Left renal cortex interstitium (tissue), 4 donors: ENCODE results near the gene FHIT. TPM values are rescaled to one million over a fixed set of nuclear protein-coding genes. Genes with fewer than 3 reads are reported as not detected.
"Not testable (repeated sequence)": the region's sequence is repeated elsewhere in the genome, so short reads cannot be mapped to it uniquely, and the experiment has no call there.

Source experiments
- DNase-seq, 4 donors: peaks; one replicate each; pipeline ENCODE4 v3.0.0-alpha.2; 2013; ENCODE audit warnings: low read depth in 4 of 4, low spot score in 2 of 4, missing footprints in 1 of 4
- polyA plus RNA-seq, 4 donors: library from polyadenylated mRNA; unstranded; fragments of 120-200 nt; gene quantifications; one replicate each; pipeline ENCODE4 v1.2.1, GENCODE V29; 2013; ENCODE audit not compliant: insufficient read length in 4 of 4

The FHIT gene
- polyA plus RNA-seq, 4 donors: 23.4 to 29.9 (median 26.0) TPM

DNA sequence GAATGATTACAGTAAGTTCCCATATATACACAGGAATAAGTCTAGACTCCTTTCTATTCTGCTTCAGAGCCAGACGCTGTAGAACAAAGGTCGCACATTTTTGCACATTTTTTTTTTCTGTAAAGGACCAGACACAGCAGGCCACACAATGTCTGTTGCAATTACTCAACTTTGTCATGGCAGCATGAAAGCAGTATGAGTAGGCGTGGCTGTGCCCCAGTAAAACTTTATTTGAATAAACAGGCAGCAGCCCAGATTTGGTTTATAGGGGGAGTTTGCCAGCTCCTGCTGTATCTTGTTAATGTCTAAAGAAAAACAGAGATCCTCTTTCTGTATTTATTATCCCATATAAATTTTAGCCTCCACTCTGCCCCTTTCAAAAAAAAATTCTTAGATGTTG lies 708.3 kb downstream of the FHIT start:
- peak in 2 of 4 donors; percentile 24 to 26 for DNase-seq

DNA sequence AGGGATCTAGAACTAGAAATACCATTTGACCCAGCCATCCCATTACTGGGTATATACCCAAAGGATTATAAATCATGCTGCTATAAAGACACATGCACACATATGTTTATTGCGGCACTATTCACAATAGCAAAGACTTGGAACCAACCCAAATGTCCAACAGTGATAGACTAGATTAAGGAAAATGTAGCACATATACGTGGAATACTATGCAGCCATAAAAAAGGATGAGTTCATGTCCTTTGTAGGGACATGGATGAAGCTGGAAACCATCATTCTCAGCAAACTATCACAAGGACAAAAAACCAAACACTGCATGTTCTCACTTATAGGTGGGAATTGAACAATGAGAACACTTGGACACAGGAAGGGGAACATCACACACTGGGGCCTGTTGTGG lies 711.9 kb downstream of the FHIT start:
- DNase-seq: not testable (repeated sequence)

DNA sequence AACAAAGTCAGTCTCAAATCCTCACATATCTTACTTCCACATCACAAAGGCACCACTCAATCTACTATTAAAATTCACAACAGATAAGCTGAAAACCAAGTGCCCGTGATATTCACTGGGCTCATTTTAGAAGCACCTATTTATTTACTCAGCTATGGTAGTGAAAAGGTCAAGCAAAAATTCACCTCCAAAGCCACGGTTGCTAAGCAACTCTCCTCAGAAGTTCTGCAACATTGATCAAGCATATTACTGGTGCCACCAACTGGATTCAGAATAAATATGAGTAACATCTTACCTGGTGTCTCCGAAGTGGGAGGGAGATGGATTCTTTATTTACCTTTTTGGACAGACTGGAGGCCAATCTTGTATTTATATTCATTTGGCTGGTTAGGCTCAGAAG lies 714.8 kb downstream of the FHIT start:
- DNase-seq: peak in 2 of 4 donors; percentile 19 to 41

DNA sequence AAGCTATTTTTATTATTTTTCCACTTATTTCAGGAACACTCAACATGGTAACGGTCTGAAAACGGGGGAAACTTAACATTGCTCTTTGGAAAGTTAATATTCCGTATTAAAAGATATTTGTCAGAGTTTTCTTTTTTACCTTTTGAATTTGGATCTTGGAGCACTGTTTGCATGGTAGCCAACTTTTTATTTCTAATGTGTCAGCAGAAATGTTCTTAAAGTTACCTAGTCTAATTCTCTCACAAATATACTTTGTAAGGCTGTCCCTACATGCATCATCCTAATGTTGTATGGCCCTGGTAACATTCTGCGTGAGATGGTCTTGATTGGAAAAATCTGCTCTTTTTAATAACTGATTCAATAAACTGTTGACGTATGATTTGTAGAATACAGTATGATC lies 719.5 kb downstream of the FHIT start:
- no peak for DNase-seq

DNA sequence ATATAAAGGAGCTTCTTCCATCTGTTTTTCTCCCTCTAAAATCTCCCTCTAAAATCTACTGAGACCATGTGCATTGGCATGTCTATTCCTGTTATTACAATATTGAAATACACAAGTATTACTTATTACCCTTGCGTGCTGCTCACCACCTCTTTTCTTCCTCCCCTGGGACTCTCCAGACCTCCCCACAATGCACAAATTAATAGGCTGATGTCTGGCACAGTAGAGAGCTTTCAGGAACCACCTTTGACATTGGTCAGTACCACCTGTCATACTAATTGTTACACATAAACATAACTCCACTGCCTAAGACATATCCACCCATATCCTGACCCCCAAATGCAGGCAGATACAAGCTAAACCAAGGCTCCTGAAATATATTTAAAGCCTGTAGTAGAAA lies 722.6 kb downstream of the FHIT start:
- no peak for DNase-seq

DNA sequence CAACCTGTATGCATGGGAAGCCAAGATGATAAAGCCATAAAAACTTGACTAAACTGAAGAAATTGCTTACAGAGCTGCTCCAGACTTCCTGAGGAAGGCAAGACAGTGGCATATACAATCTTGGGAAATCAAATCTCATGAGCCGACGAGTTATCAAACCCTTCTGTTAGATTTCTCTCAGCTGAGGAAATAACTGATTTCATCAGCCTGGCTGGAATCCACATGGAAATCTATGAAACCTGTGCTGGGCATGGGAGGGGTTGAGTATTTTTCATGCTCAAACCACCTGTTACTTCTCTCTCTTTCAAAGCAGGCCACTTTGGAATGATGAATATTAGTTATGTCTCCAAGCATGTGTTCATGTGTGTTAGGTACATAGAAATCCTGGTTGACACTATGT lies 727.7 kb downstream of the FHIT start:
- DNase-seq: no peak

DNA sequence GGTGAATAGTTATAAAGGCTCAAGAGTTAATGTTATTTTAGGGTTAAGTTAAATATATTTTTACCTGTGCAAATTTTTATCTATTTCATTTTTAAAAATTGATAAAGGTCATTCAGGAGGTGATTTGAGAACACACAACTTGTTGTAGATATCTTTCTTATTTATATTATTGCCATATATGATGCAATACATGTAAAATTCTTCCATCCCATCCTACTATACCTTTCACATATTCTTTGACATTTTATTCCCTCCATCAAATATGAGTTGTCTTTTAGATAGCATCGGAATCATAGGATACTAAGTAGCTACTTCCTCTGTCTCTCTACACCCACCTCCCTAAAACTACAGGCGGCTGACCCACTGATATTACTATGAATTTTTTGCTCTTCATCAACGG lies 734.1 kb downstream of the FHIT start:
- DNase-seq: no peak

DNA sequence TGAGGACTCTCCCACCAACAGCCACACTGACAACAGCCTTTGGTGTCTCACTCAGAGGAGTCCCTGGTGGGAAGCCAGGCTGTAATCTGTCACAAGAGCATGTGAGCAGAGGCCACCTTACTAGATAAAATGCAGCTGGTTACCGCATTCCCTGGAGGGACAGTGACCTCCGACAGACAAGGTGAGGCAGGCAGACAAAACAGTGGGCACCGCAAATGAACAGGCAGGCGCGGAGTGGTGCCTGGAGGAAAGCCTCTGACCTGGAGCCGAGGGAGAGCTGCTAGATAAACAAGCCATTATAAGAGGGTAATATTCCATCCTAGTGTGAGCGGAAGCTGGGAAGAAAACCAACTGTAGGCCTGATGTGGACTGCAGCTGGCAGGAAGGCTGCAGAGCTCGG lies 736.4 kb downstream of the FHIT start:
- DNase-seq: no peak

DNA sequence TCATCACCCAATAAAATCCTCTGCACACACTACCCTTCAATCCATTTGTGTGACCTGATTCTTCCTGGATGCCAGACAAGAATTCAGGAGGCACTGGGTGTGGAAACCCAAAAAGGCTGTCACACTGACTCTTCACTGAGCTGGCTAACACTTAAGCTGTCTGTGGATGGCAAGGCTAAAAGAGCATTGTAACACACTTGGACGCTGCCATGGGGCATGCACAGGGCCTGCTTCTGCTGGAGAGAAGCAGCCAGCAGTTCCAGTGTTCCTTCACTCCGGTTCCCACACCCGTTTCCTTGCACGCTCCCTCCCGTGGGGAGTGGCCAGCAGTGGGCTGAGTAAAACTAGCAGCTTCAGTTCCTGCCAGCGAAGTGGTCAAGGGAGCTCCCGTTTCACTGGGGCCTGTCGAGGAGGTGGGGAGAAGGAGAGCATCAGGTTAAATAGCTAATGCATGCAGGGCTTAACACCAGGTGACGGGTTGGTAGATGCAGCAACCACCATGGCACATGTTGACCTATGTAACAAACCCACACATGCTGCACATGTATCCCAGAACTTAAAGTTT lies 737.1 kb downstream of the FHIT start:
- no peak for DNase-seq

DNA sequence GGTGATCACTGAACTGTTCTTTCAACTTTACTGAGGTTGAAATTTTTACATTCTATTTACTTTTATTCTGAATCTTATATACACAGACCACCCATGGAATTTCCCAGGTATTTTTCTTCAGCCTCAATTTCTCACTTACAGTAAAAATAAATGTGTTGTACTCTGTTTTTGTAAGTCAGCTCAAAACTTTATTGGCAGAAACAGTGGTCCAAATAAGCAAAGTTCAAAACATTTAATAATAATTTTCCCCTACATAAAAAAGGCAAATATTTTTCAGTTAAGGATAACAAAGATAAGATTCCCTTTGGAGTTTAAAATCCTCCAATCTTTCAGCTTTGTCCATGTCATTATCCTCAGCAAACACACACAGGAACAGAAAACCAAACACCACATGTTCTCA lies 738.0 kb downstream of the FHIT start:
- DNase-seq: no peak

DNA sequence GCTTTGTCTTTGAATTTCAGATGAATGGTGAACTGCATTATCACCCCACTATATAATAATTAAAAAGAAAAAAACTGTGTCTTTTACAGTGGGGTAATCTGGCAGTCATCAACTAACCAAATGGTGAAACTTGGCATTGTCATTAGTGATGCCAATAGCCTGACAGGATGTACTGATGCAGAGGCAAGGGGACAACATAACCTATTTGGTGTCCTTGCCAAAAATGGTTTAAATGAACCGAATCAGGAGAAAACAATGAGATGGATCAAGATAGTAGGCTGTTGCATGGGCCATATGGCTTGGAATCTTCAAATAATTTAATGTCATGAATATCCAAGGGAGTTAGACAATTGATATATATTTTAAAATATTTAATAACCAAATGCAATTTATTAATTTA lies 738.7 kb downstream of the FHIT start:
- DNase-seq: no peak

DNA sequence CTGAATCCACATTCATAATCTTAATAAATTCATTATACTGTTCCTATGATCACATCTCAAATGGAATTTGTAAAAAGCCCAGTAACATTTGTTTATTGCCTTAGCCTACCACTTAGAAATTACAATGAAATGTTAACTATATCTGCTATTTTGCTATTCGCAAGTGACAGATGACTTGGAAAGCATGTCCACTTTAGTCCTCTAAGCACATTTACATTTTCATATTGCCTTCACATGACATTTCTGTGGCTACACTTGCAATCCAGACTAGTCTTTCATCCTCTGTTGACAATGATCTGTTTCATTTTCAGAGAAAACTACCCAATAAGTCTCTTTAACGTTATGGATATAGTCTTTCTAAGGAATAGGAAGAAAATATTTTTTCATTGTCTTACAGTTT lies 741.8 kb downstream of the FHIT start:
- DNase-seq: no peak

DNA sequence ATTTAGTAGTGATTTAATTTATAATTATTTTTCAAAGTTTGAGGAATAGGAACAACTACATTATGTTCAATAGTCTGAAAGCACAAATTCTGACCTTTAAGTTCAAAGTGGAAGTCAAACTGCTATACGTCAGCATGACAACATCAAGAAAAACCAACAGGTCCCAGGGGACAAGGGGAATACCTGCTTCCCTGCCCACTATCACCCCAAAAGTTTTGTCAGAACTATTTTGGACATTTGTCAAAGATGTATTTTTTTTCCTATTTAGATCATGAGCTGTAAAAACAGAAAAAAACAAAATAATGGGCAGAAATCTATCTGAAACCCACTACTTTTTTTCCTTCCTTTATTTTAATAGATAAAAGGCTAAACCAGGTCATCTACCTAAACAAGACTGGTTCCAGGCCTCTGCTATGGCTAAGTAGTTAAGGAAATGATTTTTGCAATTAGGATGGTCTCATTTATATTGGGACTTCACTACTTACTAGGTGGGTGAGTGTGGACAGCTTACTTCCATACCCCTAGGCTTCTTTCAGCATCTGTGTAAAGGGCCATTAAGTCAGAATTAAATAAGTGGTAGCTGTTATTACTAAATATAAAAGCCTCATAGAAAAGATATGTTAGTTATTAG lies 746.3 kb downstream of the FHIT start:
- DNase-seq: no peak

DNA sequence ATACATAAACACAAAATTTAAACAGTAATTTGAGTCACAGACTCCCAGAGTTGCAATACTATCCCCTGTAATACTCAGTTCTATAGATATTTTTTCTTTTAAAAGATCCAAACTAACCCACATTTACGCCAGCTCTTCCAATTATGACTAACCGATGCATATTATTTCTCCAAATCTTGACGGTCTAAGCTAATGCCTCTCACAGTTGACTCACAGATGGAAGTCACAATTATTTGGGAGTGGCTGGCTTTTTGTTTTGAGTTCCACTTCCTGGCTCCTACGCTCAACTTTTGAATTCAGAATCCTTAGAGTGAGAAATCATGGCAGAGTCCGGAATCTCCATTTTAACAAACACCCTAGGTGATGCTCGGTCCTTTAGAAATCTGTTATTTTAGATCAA lies 749.9 kb downstream of the FHIT start:
- DNase-seq: no peak

DNA sequence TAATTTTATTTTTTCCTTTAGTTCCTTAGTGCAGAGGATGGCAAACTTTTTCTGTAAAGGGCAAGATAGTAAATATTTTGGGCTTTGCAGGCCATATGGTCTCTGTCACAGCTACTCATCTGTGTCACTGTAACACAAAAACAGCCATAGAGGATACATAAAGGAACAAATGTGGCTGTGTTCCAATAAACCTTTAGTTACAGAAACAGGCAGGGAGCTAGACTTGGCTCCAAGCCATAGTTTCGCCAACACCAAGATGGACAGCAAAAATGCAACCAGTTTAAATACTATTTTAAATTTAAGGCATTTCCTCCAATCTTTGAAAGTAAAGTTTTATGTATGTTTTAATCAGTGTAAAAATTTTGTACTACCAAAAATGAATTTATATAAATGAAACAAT lies 753.4 kb downstream of the FHIT start:
- DNase-seq: no peak

DNA sequence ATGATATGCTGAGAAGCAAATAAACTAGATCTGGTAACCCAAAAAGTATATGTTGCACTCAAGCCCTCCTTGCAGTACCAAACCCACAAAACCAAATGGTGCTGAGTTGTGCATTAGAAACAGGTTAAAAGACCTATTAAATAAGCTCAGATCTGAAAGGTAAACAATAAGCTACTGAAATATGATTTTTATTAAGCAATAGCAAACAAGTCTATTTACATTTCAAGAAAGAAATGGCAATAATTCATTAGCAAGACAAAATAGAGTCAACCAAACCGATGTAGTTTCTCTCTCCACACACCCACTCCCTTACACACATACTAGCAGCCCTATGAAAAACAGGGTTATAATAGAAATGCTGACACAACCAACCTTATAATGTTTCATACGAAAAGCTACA lies 760.3 kb downstream of the FHIT start:
- DNase-seq: no peak

DNA sequence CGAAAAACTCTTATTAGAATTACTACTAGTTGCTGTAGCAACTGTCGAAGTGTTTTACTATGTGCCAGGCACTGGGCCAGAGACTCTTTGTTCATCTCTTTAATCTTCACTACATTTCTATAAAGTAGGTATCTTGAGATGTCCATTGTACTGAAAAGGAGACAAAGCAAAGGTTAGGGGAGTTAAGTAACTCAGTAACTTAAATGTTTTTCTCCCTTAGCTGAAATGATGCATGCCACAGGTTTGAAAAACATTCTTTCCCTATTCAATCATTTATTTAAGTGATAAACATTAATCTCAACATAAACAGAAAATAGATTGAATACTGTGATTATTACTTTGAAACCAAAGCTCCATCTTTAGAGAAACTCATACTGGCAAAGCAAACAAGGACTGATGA lies 776.2 kb downstream of the FHIT start:
- no peak for DNase-seq

DNA sequence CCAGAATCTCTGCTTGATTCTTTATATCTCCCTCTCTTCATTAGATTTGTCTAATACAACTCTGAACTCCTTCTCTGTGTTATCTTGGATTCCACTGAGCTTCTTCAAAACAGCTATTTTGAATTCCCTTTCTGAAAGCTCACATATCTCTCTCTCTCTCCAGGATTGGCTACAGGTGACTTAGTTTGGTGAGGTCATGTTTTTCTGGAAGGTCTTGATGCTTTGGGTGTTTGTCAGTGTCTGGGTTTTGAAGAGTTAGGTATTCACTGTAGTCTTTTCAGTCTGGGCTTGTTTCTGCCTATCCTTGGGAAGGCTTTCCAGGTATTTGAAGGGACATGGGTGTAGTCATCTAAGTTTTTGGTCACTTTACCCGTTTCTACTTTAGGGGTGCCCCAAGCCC lies 781.8 kb downstream of the FHIT start:
- no peak for DNase-seq

DNA sequence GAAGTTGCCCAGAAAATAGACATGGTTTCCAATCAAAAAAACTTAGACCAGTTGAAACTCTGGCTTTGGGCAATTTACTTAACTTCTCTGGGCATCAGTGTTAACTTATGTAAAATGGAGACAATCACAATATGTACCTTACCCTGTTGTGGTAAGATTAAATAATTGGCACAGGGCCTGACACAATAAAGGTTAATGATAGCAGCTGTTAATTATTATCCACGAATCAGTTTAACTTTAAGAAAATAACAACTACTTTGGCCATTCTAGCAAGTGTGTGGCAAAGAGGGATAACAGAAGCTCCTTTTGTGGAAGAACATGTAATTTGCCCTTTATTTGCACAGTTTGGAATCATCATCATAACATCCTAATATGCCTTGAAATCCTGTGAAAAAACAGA lies 787.6 kb downstream of the FHIT start:
- no peak for DNase-seq

DNA sequence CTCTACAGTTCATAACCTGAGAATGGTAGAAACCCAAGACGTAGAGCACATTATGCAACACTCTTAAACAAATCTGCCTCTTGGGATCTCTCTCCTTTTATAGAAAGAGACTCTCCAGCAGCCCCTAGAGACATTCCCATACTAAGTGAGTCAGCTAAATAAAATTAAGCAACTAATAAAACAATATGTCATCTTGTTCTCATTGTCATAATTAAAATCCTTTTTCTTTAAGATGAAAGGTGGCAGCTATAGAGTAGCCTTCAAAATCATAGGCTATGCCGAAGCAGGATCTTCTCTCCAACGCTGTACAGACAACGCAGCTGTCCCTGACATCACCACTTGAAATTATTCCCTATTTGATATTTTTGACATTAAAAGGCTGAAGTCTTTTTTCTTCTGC lies 790.0 kb downstream of the FHIT start:
- no peak for DNase-seq

DNA sequence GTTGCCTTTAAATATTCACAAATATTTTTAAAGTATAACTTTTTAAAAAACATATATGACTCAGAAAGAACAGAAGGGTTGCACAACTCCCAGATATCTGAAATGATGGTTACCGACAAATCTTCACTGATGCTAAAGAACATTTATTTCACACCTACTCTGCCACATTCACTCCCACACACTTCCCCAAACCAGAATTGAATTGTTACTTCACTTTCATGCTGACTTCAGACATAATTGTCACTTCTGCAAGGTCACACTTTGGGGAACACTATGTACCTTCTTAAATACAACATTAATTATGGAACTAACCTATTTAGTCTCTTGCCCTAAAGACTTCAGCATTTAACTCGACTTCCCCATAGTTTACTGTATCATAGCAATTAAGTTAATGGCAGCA lies 795.1 kb downstream of the FHIT start:
- DNase-seq: no peak

DNA sequence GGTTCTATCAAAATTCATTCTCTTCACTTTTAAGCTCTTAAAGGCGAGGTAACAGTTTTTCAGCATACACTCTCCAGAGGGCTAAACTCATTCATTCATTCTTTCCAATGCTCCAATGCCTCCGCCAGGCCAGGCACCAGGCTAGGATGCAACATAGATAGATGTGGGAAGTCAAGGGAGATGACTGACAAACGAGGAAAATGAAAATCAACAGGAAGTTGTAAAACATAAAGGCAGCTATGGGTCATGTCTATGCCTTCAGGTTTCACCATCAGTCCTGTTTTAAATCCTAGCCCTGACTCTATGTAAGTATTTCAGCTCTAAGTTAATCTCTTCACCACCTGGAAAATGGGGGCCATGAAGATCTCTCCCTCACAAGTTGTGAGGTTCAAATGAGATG lies 797.9 kb downstream of the FHIT start:
- no peak for DNase-seq

DNA sequence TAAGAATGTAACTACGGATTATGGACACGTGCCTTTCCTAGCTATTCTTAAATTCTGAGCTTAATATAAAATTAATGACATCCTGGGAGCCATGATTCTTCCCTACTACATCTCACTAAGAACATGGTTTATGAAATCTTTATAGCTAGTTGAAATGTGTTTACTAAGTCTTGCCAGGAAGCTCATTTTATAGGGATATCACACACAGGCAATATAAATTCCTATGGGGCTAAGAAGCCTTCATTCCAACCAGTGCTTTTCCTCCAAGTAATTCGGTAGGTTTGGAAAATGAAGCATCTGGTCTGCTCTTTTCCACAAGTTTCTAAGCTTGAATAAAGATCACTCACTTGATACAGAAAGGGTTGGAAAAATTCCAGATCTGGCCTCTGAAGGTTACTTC lies 802.6 kb downstream of the FHIT start:
- DNase-seq: no peak
